Stomach smooth muscle (tissue), 2 donors: ENCODE results near the gene CXADR.
"Not testable (repeated sequence)": the region's sequence is repeated elsewhere in the genome, so short reads cannot be mapped to it uniquely, and the experiment has no call there.

Source experiments
- H3K27ac ChIP-seq: one replicate; pipeline ENCODE4 v1.7.0; 2013; ENCODE audit warnings: mild to moderate bottlenecking, low read length, inconsistent platforms
- H3K27me3 ChIP-seq, 2 donors: one replicate each; pipeline ENCODE4 v1.7.0; 2013; ENCODE audit warnings: low read length in 2 of 2; ENCODE audit not compliant: insufficient read depth in 2 of 2, control insufficient read depth in 1 of 2
- H3K36me3 ChIP-seq, 2 donors: one replicate each; pipeline ENCODE4 v1.7.0; 2013; ENCODE audit warnings: low read length in 2 of 2; ENCODE audit not compliant: control insufficient read depth in 2 of 2, insufficient read depth in 2 of 2
- H3K4me1 ChIP-seq: one replicate; pipeline ENCODE4 v1.7.0; 2013; ENCODE audit warnings: low read length; ENCODE audit not compliant: control insufficient read depth, insufficient read depth
- H3K4me3 ChIP-seq, 2 donors: one replicate each; pipeline ENCODE4 v1.7.0; 2013; ENCODE audit warnings: low read length in 2 of 2
- H3K9ac ChIP-seq, 2 donors: one replicate each; pipeline ENCODE4 v1.7.0; 2013; ENCODE audit warnings: low read length in 2 of 2, mild to moderate bottlenecking in 1 of 2
- H3K9me3 ChIP-seq, 2 donors: one replicate each; pipeline ENCODE4 v1.7.0; 2013; ENCODE audit warnings: low read length in 2 of 2; ENCODE audit not compliant: control insufficient read depth in 2 of 2
- donor health status: healthy.
- donor health status: Pancreatic carcinoma.

The CXADR gene

DNA sequence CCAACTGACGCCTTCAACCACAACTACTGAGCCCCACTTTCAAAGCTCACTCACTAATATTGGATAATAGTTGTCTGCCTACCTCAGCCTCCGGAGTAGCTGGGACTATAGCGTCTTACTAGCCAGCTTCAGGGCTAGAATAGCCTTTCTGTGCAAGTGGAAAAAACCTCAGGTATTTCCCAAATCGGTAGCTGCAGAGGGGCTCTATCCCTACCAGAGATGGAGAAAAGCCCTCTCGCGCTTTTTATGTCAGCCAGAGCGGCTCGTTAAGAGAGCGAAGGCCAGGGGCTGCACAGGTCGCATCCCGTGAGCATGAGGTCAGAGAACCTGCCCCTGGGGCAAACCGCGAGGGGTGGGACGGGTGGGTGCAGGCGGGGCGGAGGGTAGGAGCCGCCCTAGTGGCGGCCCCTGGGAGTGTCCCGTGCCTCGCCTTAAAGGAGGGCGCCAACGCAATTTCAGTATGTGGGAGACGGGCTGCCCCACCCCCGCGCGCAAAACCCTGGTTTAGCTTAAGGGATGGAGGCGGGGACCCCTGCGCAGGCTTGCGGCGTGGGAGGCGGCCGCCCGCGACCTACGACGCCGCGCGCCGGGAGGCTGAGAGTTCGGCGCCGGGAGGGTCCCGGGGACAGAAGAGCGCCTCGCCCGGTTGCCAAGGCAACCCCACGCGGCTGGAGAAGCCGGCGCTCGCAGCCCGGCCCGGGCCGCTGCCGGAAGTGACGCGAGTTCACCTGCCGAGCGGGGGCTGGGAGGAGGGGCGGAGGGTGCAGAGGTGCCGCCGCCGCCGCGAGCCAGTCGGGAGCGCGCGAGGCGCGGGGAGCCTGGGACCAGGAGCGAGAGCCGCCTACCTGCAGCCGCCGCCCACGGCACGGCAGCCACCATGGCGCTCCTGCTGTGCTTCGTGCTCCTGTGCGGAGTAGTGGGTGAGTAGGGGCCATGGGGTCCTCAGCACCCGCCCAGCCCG, at the start of gene CXADR:
TSS of gene CXADR (plus strand) at position 791 of the 961 bp plus-strand sequence. CDS start at position 878, 87 bp downstream.
- H3K4me3 ChIP-seq: peak within 1 kb of the TSS; percentile 69 to 76
- H3K36me3 ChIP-seq: no peaks in the 10 kb centered on the region
- H3K9ac ChIP-seq: peak within 1 kb of the TSS in 1 of 2 donors; percentile 42
- H3K9me3 ChIP-seq: no peaks in the 10 kb centered on the region
- peaks cover 8% of the 10 kb centered on the region for H3K4me1 ChIP-seq
- no peak within 1 kb of the TSS for H3K27ac ChIP-seq
- peaks cover 2 to 4% of the 10 kb centered on the region in 2 donors for H3K27me3 ChIP-seq

DNA sequence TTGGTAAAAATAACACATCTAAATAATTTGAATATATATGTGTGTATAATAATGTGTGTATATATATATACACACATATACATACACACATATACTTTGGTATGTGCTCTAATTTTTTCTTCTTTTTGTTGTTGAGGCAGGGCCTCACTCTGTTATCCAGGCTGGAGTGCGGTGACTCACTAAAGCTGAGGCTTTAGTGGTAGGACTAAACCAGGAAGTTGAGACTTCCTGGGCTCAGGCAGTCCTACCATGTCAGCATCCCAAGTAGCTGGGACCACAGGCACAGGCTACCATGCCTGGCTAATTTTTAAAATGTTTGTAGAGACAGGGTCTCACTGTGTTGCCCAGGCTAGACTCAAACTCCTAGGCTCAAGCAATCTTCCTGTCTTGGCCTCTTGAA, 46.7 kb upstream of the CXADR start:
- Histone ChIP-seq H3K27ac (no peak overlapping the region), H3K36me3 (no peaks in the 10 kb centered on the region), H3K9ac (no peak overlapping the region), H3K27me3 (no peaks in the 10 kb centered on the region), H3K4me1 (no peaks in the 10 kb centered on the region), H3K9me3 (no peaks in the 10 kb centered on the region), H3K4me3 (no peak overlapping the region)

DNA sequence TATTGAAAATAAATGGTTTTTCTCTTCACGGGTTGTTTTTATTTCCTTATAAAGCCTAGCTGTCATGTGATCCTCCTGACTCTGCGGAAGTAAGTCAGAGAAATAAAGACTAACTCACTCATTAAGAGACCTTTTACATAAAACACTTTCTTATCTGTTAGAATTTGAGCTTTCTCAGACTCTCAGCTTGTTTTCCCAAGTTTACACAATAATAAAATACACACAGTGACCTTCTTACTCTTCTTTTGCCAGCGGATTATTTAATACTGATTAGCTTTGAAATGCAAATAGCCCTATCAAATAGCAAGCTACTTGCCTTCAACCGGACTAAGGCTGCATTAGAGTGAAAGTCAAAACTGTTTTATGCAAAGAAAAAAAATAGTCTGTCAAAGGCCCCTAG, 45.5 kb upstream of the CXADR start:
- Histone ChIP-seq H3K4me3 (no peak overlapping the region), H3K4me1 (no peaks in the 10 kb centered on the region), H3K36me3 (no peaks in the 10 kb centered on the region), H3K27ac (no peak overlapping the region), H3K9me3 (no peaks in the 10 kb centered on the region), H3K27me3 (no peaks in the 10 kb centered on the region), H3K9ac (no peak overlapping the region)

DNA sequence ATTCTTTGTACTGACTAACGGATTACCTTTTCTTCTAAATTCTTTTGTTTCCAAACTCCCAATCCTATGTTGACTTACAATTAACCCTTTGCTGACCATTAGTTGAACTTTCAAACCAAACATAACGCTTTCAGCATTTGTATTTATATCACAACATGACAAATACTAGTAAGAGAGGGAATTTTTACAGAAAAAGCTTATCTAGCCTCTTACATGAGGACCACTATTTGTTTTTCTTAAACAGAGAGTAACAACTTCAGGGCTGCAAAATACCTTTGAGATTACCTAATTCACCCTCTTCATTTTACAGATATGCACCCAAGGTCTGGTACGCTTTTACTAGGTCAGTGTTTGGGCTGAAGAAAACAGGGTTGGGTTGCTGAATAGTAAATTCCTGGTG, 45.0 kb upstream of the CXADR start:
- Histone ChIP-seq H3K27ac (no peak overlapping the region), H3K36me3 (no peaks in the 10 kb centered on the region), H3K9ac (no peak overlapping the region), H3K27me3 (no peaks in the 10 kb centered on the region), H3K9me3 (no peaks in the 10 kb centered on the region), H3K4me1 (no peaks in the 10 kb centered on the region), H3K4me3 (no peak overlapping the region)

DNA sequence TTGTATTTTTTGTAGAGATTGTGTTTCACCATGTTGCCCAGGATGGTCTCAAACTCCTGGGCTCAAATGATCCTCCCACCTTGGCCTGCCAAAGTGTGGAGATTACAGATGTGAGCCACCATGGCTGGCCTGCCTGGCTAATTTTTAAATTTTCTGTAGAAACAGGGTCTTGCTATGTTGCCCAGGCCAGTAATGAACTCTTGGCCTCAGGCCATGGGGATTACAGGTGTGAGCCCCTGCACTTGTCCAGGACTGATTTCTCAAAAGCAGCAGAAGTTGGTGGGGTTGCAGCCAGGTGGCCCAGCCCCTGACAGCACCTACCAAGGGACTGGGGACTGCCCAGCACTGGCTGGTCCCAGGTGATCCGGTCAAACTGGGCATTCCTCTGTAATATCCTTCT, 44.1 kb upstream of the CXADR start:
- Histone ChIP-seq H3K4me1 (no peaks in the 10 kb centered on the region), H3K9ac (no peak overlapping the region), H3K36me3 (no peaks in the 10 kb centered on the region), H3K9me3 (no peaks in the 10 kb centered on the region), H3K27ac (no peak overlapping the region), H3K4me3 (no peak overlapping the region), H3K27me3 (no peaks in the 10 kb centered on the region)

DNA sequence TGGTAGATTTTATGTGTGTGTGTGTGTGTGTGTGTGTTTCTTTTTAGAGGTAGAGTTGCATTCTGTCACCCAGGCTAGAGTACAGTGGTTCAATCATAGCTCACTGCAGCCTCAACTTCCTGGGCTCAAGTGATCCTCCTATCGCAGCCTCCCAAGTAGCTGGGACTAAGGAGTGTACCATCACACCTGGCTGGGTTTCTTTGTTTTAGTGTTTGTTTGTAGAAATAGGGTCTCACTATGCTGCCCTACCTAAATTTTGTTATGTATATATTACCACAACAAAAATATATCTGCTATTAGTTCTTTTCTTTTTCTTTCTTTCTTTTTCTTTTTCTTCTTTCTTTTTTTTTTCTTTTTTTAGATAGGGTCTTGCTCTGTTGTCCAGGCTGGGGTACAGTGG, 43.1 kb upstream of the CXADR start:
- no peak overlapping the region for H3K9ac ChIP-seq
- H3K27ac ChIP-seq: no peak overlapping the region
- no peaks in the 10 kb centered on the region for H3K27me3 ChIP-seq
- H3K9me3 ChIP-seq: no peaks in the 10 kb centered on the region
- H3K4me1 ChIP-seq: no peaks in the 10 kb centered on the region
- H3K36me3 ChIP-seq: no peaks in the 10 kb centered on the region
- H3K4me3 ChIP-seq: no peak overlapping the region

DNA sequence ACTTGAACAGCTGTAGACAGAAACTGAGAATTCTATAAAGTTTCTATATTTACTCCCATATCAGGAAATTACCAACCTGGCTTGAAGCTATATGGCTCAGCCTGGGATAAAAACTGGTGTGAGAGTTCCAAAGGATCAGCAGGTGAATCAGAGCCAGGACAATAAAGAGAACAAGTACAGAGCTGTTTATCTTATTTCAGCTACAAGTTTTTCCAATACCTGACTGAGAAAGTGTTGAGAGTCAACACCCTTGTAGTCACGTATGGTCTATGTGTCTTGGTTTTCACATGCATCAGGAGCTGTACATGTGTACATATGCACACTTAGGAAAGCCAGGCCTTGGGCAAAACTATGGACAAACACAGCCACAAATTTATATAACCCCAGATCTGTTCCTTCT, 40.7 kb upstream of the CXADR start:
- H3K4me1 ChIP-seq: no peaks in the 10 kb centered on the region
- no peak overlapping the region for H3K9ac ChIP-seq
- no peaks in the 10 kb centered on the region for H3K27me3 ChIP-seq
- H3K36me3 ChIP-seq: no peaks in the 10 kb centered on the region
- no peaks in the 10 kb centered on the region for H3K9me3 ChIP-seq
- no peak overlapping the region for H3K4me3 ChIP-seq
- no peak overlapping the region for H3K27ac ChIP-seq

DNA sequence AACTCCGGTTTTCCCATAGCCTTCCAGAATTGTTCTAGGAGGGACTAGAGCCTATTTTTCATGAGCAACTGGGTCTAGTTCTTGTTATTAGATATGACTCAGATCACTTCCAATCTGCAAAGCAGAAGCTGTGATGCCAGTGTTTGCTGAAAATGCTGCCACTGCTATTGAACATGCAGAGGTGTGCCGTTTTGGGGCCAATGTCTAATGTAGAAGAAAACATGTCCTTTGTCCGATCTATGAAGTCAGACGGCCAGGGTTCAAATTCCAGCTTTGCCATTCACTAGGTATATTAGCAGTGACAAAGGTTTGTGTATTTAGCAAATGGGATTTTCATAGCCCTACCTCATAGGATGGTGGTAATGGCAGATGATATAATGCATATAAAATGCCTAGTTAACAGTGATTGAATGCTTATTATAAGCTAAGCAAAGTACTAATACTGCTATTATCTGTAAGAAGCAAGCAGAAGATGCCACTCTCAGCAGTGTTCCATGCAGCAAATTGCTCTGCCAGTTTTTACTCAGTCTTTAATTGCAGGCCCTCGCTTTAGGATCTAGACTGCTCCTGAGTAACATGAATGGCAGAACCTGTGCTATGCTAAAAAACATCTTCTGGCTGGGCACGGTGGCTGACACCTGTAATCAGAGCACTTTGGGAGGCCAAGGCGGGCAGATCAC, 40.1 kb upstream of the CXADR start:
- Histone ChIP-seq H3K4me3 (no peak overlapping the region), H3K4me1 (no peaks in the 10 kb centered on the region), H3K9me3 (no peaks in the 10 kb centered on the region), H3K9ac (no peak overlapping the region), H3K27ac (no peak overlapping the region), H3K27me3 (no peaks in the 10 kb centered on the region), H3K36me3 (no peaks in the 10 kb centered on the region)

DNA sequence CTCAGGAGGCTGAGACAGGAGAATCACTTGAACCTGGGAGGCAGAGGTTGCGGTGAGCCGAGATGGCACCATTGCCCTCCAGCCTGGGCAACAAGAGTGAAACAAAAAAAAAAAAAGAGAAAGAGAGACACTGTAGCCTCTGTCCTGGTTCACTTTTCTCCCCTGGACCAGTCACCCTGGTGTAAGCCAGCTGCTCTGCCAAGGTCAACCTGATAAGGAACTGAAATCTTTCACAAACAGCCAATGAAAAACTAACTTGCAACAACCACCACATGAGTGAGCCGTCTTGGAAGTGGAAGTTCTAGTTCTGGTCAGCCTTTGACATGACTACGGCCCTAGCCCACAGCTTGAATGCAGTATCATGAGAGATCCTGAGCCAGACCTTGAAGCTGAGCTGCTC, 36.8 kb upstream of the CXADR start:
- Histone ChIP-seq H3K4me1 (no peaks in the 10 kb centered on the region), H3K27ac (no peak overlapping the region), H3K36me3 (no peaks in the 10 kb centered on the region), H3K9me3 (no peaks in the 10 kb centered on the region), H3K27me3 (no peaks in the 10 kb centered on the region), H3K4me3 (no peak overlapping the region), H3K9ac (no peak overlapping the region)

DNA sequence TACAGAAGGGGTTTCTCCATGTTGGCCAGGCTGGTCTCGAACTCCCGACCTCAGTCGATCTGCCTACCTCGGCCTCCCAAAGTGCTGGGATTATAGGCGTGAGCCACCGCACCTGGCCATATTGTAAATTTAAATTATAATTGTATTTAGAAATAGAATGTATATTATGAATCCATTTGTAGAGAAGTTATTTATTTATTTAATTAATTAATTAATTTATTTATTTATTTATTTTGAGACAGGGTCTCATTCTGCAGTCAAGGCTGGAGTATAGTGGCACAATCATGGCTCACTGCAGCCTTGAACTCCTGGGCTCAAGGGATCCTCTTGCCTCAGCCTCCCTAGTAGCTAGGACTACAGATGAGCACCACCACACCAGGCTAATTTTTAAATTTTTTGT, 34.7 kb upstream of the CXADR start:
- H3K27ac ChIP-seq, H3K36me3 ChIP-seq, H3K4me1 ChIP-seq, H3K9ac ChIP-seq, H3K4me3 ChIP-seq, H3K27me3 ChIP-seq, H3K9me3 ChIP-seq: not testable (repeated sequence)

DNA sequence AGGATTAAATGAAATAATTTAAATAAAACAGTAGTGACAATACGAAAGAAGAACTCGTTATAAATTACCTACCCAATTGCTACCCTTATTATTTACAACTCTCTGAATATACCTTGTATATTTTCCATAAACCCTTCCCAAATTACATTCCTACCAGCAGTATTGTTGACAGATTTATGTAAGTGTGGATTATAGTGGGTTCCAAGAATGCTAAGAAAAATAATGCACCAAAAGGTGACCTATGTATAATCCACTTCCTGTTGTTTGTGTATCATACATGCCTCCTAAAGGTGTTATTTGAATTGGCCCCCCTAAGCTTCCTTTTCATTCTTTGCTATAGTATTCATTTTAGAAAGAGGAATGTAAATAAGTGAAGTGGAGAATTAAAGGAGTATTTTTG, 33.2 kb upstream of the CXADR start:
- Histone ChIP-seq H3K27ac (no peak overlapping the region), H3K4me1 (no peaks in the 10 kb centered on the region), H3K9me3 (no peaks in the 10 kb centered on the region), H3K27me3 (no peaks in the 10 kb centered on the region), H3K9ac (no peak overlapping the region), H3K4me3 (no peak overlapping the region), H3K36me3 (no peaks in the 10 kb centered on the region)
